Endodermal cell (in vitro differentiated cells): ENCODE data around the gene TNK2. TPM values are rescaled to one million over a fixed set of nuclear protein-coding genes. Genes with fewer than 3 reads are reported as not detected.
A peak's percentile ranks its signal among the peaks of the same experiment; 100 is the strongest.

ENCODE experiments used
- DNase-seq: peaks from one replicate; pipeline ENCODE4 v3.0.0-alpha.2; 2017
- H3K27ac ChIP-seq: 2 replicates; pipeline ENCODE4 v1.5.1; 2013; ENCODE audit warnings: mild to moderate bottlenecking, low read depth, low read length, moderate library complexity
- H3K27me3 ChIP-seq: 2 replicates; pipeline ENCODE4 v1.6.1; 2013; ENCODE audit warnings: mild to moderate bottlenecking, low read length, moderate library complexity; ENCODE audit not compliant: insufficient read depth, control insufficient read depth, poor library complexity, severe bottlenecking
- H3K36me3 ChIP-seq: 2 replicates; pipeline ENCODE4 v1.7.0; 2013; ENCODE audit warnings: mild to moderate bottlenecking, low read length, moderate library complexity; ENCODE audit not compliant: control insufficient read depth, insufficient read depth
- H3K4me1 ChIP-seq: one replicate; pipeline ENCODE4 v1.7.0; 2013; ENCODE audit warnings: low read length; ENCODE audit not compliant: control insufficient read depth, insufficient read depth
- H3K4me3 ChIP-seq: 2 replicates; pipeline ENCODE4 v1.5.1; 2013; ENCODE audit warnings: mild to moderate bottlenecking, low read length, moderate library complexity
- H3K9ac ChIP-seq: 2 replicates; pipeline ENCODE4 v1.6.1; 2013; ENCODE audit warnings: mild to moderate bottlenecking, low read length, moderate library complexity; ENCODE audit not compliant: poor library complexity, severe bottlenecking; ENCODE audit errors: extremely low read depth
- H3K9me3 ChIP-seq: 2 replicates; pipeline ENCODE4 v1.6.1; 2013; ENCODE audit warnings: mild to moderate bottlenecking, low read length, moderate library complexity; ENCODE audit not compliant: control insufficient read depth
- H3K27ac Mint-ChIP-seq: 2 replicates; pipeline ENCODE4 v1.8.0; 2020; ENCODE audit warnings: mixed read lengths
- H3K27me3 Mint-ChIP-seq: 2 replicates; pipeline ENCODE4 v1.8.0; 2021; ENCODE audit warnings: mild to moderate bottlenecking, mixed read lengths; ENCODE audit not compliant: insufficient read depth
- H3K36me3 Mint-ChIP-seq: 2 replicates; pipeline ENCODE4 v1.8.0; 2020; ENCODE audit warnings: low read depth, mixed read lengths
- H3K4me1 Mint-ChIP-seq: 2 replicates; pipeline ENCODE4 v1.8.0; 2020; ENCODE audit warnings: mixed read lengths
- H3K4me3 Mint-ChIP-seq: 2 replicates; pipeline ENCODE4 v1.8.0; 2020; ENCODE audit warnings: mild to moderate bottlenecking, moderate library complexity, mixed read lengths
- H3K9me3 Mint-ChIP-seq: 2 replicates; pipeline ENCODE4 v1.8.0; 2020; ENCODE audit warnings: mild to moderate bottlenecking, mixed read lengths
- CTCF ChIP-seq: fragments of 200-600 bp; sonication (generic); conservative IDR thresholded peaks from 2 replicates; pipeline ENCODE4 v1.5.0; 2021; ENCODE audit warnings: antibody characterized with exemption, mild to moderate bottlenecking
- WGBS, 2 experiments: methylation state at CpG; one replicate each; pipeline versions ENCODE4 v1.1.5 to v1.1.7; 2013; ENCODE audit warnings: missing lambda C conversion rate in 2 of 2, mixed read lengths in 1 of 2; ENCODE audit not compliant: insufficient coverage in 1 of 2, insufficient read length in 1 of 2; 5-methylcytosine and 5-hydroxymethylcytosine counted together
- total RNA-seq, 2 donors: library from RNA; stranded (reverse); fragmentation: NEBNext Ultra II Directional in 1 of 2; extraction: Animal tissue kit (Norgen Biotek cat#: 25700) in 1 of 2; gene quantifications; 2 replicates in 1 of 2; 3 replicates in 1 of 2; pipeline ENCODE4 v1.2.1, GENCODE V29; 2021

TNK2 gene
- total RNA-seq, 2 donors from 2014 or later, result 53.2 to 85.7 TPM

DNA sequence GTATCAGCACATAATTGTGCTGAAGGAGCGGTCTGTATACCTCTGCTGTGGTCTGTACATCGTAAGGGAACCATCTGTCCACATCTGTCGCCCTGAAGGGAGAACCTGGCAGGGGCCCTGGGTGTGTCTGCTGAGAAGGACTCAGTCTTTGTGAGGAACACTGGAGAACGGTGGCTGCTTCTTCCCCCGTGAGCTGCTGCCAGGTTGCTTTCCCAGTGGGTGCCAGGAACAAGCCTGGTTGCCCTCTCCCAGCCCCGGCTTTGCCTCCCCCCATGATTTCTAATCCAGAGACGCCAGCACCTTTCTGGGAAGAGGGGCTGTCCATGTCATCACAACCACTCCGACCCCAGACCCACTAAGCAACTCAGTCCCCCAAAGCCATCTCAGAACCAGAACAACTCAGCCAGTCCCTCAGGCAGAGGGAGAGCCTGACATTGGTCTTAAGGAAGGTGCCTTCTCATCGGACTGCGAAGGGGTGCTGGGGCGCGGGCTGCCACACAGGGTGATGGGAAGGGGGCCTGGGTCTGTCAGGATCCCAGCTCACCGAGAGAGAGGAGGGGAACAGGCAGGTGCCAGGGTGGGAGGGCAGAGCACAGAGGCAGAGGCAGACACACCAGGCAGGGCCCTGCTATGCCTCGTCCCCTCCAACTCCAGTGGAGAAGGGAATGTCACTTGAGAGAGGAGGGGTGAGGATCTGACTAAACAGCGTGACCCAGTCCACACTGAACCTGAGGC lies 8.5 kb downstream of the TNK2 start:
- DNase-seq, result no peak
- Mint-ChIP-seq H3K27me3 (no peaks in the 10 kb centered on the region), H3K9me3 (no peaks in the 10 kb centered on the region), H3K4me3 (no peak overlapping the region), H3K4me1 (peaks cover 31% of the 10 kb centered on the region), H3K27ac (no peak overlapping the region), H3K36me3 (peaks cover 8% of the 10 kb centered on the region)
- Histone ChIP-seq H3K27me3 (no peaks in the 10 kb centered on the region), H3K4me1 (peaks cover 5% of the 10 kb centered on the region), H3K27ac (no peak overlapping the region), H3K9me3 (no peaks in the 10 kb centered on the region), H3K9ac (no peak overlapping the region), H3K4me3 (no peak overlapping the region), H3K36me3 (no peaks in the 10 kb centered on the region)
- no peak for TF ChIP-seq CTCF
- WGBS, 2 experiments, result 94 to 95% methylated on average over 9 to 15 of the region's 15 CpGs

DNA sequence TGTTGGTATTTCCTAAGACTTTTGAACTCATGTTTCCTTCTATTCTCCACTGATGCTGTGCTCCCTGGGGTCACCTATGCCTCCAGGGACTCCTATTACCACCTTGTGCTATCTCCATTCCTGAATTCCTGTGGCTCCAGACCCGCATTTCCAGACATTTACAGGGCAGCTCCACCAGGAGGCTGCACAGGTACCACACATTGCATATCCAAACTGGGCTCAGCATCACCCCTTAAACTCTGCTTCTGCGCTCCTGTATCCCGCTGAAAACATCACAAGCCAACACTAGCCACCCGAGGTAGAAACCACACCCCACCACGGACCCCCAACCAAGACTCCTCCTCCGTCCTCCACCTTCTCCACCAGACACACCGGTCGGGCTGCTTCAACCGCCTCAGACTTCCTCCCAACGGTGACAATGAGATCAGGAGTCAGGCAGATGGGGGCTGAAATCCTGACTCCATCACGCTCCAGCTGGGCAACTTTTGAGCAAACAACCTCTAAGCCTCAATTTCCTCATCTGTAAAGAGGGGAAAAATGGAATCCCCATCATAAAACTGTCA lies 10.4 kb downstream of the TNK2 start:
- Histone ChIP-seq H3K36me3 (no peaks in the 10 kb centered on the region), H3K9ac (no peak overlapping the region), H3K27ac (no peak overlapping the region), H3K9me3 (no peaks in the 10 kb centered on the region), H3K4me3 (no peak overlapping the region), H3K4me1 (peaks cover 16% of the 10 kb centered on the region), H3K27me3 (no peaks in the 10 kb centered on the region)
- H3K27ac Mint-ChIP-seq, result peak overlapping the region; percentile 16
- H3K4me1 Mint-ChIP-seq, result peaks cover 37% of the 10 kb centered on the region
- H3K27me3 Mint-ChIP-seq, result no peaks in the 10 kb centered on the region
- peak; percentile 63 for TF ChIP-seq CTCF
- no peak overlapping the region for H3K4me3 Mint-ChIP-seq
- H3K9me3 Mint-ChIP-seq, result no peaks in the 10 kb centered on the region
- DNase-seq, result peak; percentile 75
- 75 to 78% methylated on average over 6 to 11 of the region's 11 CpGs for WGBS, 2 experiments
- peaks cover 4% of the 10 kb centered on the region for H3K36me3 Mint-ChIP-seq

DNA sequence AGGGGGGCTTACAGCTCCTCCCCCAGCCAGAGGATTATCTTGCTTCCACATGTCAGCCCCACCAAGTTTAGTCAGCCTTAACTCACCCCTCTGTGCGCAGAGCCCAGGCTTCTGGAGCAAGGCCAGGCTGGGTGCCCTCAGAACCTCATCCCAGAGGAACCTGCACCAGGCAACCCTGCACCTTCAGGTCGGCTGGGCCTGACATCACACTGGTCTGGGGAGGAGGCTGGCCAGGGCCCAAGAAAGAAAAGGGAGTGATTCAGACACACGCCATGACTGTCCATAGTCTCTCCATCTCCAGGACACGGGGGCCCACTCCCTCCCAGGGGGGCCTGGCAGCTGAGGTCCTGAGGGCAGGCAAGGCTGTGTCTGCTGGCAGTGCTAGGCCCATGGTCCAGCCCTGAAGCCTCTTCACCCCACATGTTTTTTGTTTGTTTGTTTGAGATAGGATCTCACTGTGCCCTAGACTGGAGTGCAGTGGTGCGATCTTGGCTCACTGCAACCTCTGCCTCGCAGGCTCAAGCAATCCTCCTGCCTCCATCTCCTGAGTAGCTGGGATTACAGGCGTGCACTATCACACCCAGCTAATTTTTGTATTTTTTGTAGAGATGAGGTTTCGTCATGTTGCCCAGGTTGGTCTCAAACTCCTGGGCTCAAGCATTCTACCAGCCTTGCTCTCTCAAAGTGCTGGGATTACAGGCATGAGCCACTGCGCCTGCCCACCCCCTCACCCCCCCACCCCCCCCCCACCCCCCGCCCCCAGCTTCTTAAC lies 11.1 kb downstream of the TNK2 start:
- Histone ChIP-seq H3K27me3 (no peaks in the 10 kb centered on the region), H3K4me3 (no peak overlapping the region), H3K9me3 (no peaks in the 10 kb centered on the region), H3K9ac (no peak overlapping the region), H3K27ac (no peak overlapping the region), H3K36me3 (no peaks in the 10 kb centered on the region), H3K4me1 (peaks cover 20% of the 10 kb centered on the region)
- Mint-ChIP-seq H3K27ac (peak overlapping the region; percentile 71), H3K4me1 (peaks cover 37% of the 10 kb centered on the region), H3K9me3 (no peaks in the 10 kb centered on the region), H3K4me3 (peak overlapping the region; percentile 60), H3K27me3 (no peaks in the 10 kb centered on the region), H3K36me3 (peaks cover 4% of the 10 kb centered on the region)
- no peak for TF ChIP-seq CTCF
- peak; percentile 64 for DNase-seq
- 77 to 88% methylated on average over 5 to 7 of the region's 10 CpGs for WGBS, 2 experiments
